SW480 (cell line): ENCODE measurements around the gene GPR32.
"Not testable (repeated sequence)": the region's sequence is repeated elsewhere in the genome, so short reads cannot be mapped to it uniquely, and the experiment has no call there.

ENCODE experiments used
- DNase-seq: peaks from one replicate; pipeline ENCODE4 v3.0.0-alpha.2; 2016; ENCODE audit warnings: low spot score

The GPR32 gene

DNA sequence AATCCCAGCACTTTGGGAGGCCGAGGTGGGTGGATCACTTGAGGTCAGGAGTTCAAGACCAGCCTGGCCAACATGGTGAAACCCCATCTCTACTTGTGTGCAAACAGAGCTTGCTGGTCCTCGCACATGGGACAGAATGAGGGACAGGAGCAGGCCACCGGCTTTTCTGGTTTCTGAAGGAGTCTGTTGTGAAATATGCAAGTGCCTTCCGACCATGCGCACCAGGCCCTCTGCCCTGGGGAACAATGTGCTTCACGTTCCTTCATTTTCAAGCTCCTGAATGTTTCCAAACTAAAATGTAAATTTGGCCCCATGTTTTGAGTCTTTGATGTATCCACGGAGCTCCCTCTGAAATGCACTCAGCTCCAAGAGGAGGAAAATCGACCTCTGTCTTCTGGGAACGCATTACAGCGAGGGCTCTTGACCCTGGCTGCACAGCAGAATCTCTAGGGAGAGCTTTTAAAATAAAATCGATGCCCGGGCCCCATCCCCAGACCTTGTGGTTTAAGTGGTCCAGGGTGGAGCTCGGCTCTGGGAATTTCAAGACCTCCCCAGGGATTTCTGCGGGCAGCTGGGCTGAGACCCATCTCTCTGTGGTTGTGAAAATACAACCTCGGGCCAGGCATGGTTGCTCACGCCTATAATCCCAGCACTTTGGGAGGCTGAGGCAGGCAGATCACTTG, 10.6 kb downstream of the GPR32 start:
- DNase-seq, result no peak

GRCh38 chr19:50783848-50784152, 13.5 kb downstream of the GPR32 start:
- not testable (repeated sequence) for DNase-seq

DNA sequence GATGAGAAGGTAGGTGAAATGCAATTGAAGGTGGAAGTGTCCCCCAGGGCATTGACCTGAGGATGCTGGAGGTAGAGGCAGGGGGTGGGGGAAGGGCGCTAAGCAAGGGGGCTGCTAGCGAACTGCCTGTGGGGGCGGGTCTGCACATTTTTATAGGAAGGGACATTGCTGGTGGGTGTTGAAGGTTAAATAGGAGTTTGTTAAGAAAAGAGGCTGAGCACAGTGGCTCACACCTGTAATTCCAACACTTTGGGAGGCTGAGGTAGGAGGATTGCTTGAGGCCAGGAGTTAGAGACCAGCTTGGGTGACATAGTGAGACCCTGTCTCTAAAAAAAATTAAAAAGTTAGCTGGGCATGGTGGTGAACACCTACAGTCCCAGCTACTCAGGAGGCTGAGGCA, 14.4 kb downstream of the GPR32 start:
- no peak for DNase-seq

DNA sequence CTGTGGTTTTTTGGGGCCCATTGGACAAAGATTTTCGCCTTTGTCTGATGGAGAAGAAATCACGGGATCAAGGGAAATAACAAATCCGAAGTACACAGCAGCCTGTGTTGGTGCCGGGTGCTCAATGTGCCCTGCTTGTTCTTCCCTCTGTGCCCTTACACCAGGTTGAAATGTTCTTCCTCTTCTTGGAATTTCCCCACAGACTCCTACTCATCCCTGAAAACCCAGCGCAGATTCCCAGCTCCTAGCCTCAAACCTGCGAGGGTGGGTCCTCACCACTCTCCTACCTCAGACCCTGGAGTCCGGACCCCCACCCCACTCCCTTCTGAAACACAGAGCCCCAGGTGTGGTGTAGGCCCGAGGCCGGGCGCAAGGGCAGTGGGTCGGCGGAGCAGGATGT, 15.1 kb downstream of the GPR32 start:
- DNase-seq, result no peak

DNA sequence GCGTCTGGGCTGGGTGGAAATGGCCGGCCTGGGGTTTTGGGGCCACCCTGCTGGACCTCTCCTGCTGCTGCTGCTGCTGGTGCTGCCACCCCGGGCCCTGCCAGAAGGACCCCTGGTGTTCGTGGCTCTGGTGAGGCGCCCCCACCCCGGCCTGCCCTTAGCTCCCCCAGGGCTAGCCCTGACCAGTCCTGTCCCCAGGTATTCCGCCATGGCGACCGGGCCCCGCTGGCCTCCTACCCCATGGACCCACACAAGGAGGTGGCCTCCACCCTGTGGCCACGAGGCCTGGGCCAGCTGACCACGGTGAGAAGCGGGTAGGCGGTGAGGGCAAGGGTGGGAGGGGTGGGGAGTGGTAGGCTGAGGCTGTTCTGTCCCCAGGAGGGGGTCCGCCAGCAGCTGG, 20.1 kb downstream of the GPR32 start, which contains the start of gene ACP4:
Gene ACP4 (plus strand): TSS at position 20 of the 400 bp plus-strand sequence. CDS start 0 bp downstream, at position 20.
- no peak for DNase-seq

DNA sequence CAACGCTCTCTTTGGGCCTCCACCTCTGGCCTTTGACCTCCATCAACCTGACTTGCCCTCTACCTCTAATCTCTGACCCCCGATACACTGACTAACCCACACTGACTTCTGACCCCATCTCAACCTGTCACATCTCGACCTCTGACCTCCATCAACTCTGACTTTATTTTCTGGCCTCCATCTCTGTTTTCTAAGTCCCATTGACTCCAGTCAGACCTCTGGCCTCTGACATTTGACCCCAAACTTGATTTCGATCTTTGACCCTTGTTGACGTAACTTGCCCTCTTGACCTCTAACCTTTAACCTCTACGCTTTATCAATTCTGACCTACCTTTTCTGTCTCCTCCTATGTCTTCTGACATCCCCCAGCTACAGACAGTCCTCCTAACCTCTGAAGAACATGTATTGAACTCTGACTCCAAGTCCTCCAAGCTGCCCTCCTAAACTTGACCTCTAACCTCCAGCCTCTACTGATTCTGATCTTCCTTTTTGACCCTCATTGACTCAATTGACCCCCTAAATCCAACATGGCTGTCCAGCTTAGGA, 20.7 kb downstream of the GPR32 start:
- DNase-seq, result no peak

DNA sequence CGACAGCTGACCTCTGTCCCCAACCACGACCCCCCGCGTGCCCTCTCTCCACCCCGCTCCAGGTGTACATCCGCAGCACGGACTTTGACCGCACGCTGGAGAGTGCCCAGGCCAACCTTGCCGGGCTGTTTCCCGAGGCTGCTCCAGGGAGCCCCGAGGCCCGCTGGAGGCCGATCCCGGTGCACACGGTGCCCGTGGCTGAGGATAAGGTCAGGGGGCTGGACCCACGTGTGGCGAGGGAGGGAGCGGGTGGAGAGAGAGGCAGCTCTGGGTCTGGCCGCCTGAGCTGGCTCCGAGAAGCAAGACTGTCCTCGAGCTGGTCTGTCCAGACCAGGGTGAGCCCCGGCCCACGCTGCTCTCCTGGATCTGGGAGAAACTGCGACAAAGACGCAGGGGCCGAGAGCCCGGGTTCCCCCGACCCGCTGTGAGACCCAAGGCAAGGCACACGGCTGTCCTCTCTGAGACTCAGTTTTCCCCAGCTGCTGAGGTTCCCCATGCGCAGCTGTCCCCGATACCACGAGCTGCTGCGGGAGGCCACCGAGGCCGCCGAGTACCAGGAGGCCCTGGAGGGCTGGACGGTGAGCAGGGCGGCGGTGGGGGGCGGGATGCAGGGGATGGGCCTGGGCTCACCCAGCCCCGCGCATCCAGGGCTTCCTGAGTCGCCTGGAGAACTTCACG, 21.5 kb downstream of the GPR32 start:
- no peak for DNase-seq

DNA sequence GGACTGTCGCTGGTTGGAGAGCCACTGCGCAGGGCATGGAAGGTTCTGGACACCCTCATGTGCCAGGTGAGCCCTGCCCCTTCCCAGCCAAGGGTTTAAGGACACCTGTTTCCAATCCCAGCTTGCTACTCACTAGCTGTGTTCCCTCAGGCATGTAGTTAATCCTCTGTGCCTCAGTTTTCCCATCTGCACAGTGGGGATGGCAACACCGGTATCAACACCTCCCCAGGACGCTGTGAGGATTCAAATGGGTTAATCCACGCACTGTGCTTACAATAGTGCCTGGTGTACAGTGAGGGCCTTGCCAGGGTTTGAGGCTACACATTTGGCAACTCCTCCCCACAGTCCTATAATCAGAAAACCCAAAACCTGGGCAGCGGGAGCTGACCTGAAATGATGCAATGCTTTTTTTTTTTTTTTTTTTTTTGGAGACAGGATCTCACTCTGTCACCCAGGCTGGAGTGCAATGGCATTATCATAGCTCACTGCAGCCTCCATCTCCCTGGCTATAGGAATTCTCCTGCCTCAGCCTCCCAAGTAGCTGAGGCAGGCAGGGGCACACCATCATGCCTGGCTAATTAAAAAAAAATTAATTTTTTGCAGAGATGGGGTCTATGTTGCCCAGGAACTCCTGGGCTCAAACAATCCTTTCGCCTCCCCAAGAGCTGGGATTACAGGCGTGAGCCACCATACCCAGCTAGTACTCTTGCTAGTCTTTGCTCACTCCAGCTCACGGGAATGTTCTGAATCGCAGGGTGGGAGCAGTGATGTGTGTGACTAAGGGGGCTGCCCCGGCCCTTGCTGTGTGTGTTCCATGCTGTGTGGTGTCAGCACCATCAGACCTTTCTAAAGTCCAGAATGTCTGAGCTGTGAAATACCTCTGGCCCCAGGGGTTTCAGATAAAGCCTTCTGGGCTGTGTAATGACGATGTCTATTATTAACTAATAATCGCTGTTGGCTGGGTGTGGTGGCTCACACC, 22.3 kb downstream of the GPR32 start:
- no peak for DNase-seq

GRCh38 chr19:50793558-50794065, 23.3 kb downstream of the GPR32 start:
- no peak for DNase-seq

GRCh38 chr19:50794074-50794875, 24.0 kb downstream of the GPR32 start:
- peak; percentile 94 for DNase-seq

DNA sequence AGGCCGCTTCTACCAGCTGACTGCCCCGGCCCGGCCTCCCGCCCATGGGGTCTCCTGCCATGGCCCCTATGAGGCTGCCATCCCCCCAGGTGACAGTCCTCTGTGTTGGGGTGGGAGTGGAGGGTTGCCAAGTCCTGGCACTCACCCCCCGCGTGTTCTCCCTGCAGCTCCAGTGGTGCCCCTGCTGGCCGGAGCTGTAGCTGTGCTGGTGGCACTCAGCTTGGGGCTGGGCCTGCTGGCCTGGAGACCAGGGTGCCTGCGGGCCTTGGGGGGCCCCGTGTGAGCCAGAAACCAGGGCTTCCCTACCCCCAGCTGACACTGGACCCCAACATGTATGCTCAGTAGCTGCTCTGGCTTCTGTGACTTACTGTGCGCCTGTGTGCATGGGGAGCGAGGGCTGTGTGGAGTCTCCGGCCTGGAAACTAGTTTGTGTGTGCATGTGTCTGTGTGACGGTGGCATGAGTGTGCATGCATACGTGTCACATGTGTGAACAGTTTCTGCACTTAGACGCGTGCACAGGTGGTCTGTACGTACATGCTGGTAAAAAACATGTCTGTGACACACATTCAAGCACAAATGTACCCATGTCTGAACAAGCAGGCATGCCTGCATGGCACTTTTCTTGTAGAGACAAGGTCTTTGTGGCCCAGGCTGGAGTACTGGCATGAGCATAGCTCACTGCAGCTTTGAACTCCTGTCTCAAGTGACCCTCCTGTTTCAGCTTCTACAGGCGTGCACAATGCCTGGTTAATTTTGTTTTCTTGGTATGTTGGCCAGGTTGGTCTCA, 24.8 kb downstream of the GPR32 start:
- peak; percentile 57 for DNase-seq

GRCh38 chr19:50795664-50796073, 25.4 kb downstream of the GPR32 start:
- DNase-seq, result peak; percentile 29

DNA sequence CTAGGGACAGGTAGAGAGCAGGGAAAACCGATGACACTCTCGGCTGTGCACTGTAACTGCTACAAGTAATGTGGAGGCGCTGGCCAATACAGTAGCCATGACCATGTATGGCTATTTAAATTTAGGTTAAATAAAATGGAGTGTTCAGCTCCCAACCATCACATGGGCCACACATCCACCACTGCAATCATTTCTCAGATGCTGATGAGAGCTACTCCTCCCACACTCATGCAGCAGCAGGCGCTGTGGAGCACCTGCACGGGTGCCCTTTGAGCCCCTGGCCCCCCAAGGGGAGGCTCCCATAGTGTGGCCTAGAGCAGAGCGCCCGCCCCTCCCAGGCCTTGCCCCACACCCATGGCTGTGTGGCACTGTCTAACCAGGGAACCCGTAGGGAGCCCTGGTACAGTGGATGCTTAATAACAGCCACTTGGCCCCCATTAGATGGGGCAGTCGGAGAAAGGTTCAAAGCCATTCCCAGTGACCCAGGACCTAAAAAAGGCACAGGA, 25.9 kb downstream of the GPR32 start:
- DNase-seq, result peak; percentile 46

DNA sequence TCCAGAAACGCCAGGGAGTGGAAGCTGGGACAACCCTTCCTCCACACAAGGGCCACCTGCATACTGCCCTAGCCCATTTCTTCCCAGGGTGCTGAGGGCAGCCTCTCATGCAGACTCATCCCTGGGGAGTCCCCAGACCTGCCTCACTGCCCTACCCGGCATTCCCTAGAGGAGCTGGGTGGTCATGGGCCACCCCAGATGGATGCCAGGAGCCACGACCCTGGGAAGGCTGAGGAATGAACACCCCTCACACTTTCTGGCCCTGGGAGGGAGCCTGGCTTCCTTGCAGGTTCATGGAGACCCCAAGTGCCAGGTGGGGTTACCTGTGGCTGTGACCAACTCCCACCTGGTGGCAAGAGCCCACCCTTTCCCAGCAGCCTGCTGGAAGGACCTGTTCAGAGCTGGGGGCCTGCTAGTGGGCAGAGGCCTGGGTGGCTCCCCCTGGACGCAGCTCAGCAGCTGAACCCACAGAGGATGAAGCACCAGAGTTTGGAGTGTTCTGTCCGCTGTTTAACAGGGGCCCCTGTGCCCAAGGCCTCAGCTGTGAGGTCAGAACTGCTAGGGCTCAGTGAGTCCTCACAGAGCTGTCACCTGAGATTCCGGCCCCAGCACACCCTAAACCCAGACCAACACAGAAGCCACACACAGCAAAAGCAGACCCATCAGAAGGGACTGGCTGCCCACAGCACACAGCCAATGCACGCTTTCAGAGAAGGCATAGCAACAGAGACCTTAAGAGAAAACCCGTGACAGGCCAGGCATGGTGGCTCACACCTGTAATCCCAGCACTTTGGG, 26.6 kb downstream of the GPR32 start:
- no peak for DNase-seq

GRCh38 chr19:50797429-50797780, 27.1 kb downstream of the GPR32 start:
- no peak for DNase-seq

DNA sequence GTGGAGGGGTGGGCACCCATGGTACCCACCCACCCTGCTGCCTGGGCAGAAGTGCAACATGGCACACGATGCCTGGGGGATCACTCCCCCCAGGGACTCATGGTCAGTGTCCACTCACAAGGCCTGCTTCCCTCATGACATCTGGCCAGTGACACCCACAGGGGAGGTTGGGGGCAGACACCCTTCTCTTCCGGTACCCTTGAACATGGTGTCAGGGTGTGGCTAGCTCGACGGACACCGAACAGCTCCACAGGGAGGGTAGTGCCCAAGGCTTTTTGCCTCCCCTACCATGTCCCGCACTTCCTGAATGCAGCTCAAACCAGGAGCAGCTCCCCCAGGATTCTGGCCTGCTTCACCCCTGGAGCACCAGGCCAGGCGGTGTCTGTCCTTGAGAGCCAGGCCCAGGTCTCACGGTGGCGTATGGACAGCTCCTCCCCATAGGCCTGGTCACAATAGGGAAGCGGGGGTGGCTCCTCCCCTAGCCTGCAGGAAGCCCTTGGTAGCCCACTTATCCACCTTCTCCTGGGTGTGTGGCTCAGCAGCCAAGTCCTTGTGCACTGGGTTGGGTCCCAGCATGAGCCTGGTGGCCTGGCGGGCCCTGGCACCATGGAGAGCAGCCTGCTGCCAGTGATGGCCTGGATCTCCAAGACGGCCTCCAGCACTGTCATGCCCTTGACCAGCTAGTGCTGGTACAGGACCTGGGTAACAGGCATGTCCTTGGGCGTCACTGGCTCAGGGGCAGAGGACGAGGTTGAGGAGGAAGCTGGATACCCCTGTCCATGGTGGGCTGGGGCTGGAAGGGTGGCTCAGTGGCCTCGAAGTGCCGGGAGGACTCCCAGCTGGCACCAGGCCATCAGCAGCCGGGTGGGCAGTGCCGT, 27.8 kb downstream of the GPR32 start:
- DNase-seq, result no peak

DNA sequence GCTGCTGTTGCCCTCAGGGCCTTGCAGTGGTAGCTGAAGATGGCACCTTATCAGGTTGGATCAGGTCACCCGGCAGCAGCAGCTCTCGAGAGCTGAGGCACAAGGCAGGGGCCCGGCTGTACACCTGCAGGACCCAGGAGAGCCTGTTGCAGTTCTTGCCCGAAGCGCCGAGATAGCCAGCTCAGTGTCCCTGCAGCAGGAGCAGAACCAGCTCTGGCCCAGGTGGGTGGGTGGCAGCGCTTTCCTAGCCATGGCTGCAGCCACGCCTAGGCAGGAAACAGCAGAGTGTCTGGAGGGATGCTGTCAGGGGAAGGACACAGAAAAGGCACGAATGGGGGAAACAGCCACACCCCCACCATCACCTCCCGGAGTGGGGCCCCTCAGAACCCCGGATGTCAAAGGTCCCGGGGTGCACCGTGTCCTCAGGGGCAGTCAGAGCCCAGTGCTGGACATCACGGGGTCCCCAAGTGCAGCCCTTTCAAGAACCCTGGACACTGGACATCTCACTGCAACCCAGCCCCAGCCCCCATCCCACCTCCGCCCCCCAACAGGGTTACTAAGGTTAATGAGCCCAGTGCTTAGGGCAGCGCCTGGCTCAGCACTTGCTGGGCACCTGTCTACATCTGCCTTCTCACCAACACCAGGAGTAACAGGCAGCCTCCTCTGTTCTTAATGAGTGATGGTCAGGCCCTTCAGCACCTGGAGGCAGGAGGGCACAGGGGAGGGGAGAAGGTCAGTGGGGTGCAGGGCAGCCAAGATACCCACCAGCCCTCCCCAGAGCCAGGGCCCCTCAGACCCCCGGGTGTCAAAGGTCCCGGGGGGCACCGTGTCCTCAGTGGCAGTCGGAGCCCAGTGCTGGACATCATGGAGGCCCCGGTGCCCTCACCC, 28.6 kb downstream of the GPR32 start:
- no peak for DNase-seq

DNA sequence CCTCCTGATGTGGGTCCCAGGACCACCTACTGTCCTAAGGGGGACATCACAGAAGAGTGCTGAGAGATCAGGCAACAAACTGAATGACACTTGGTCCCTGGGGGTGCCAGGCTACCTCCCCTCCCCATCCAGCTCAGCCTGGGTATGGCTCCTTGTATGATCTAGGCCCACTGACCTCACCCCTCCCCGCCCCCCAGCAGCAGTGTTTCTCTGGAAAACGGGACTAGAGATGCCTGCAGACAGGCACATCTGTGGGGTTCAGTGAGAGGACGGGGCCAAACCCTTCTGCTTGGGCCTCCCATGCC, 29.2 kb downstream of the GPR32 start:
- DNase-seq, result no peak
